Central memory CD8-positive, alpha-beta T cell (primary cell): ENCODE data around the gene AFP.

Source experiments
- ATAC-seq: fragments of 150-1000 bp; cut with Tn5 transposase; replicated peaks from 2 replicates; pipeline ENCODE4 v1.10.0; 2022; ENCODE audit warnings: mild to moderate bottlenecking, moderate FRiP score, moderate number of reproducible peaks; ENCODE audit not compliant: poor library complexity, severe bottlenecking; ENCODE audit errors: extremely low read depth
- DNase-seq, 2 donors: peaks; one replicate each; pipeline ENCODE4 v3.0.0; 2021; ENCODE audit warnings: low spot score in 2 of 2
- H3K27ac Mint-ChIP-seq: one replicate; pipeline ENCODE4 v1.8.0; 2022; ENCODE audit warnings: low read depth, mild to moderate bottlenecking, moderate library complexity, mixed read lengths
- H3K27me3 Mint-ChIP-seq: one replicate; pipeline ENCODE4 v1.8.0; 2022; ENCODE audit warnings: mixed read lengths
- H3K36me3 Mint-ChIP-seq: one replicate; pipeline ENCODE4 v1.8.0; 2022; ENCODE audit warnings: mild to moderate bottlenecking, moderate library complexity, mixed read lengths; ENCODE audit not compliant: insufficient read depth
- H3K4me1 Mint-ChIP-seq: one replicate; pipeline ENCODE4 v1.8.0; 2022; ENCODE audit warnings: mixed read lengths
- H3K4me3 Mint-ChIP-seq: one replicate; pipeline ENCODE4 v1.8.0; 2022; ENCODE audit warnings: mild to moderate bottlenecking, moderate library complexity, mixed read lengths
- H3K9me3 Mint-ChIP-seq: one replicate; pipeline ENCODE4 v1.8.0; 2022; ENCODE audit warnings: mixed read lengths

Gene AFP

GRCh38 chr4:73434311-73434710, 1.7 kb upstream of the AFP start:
- no peaks in the 10 kb centered on the region for H3K9me3 Mint-ChIP-seq
- no peak for DNase-seq
- no peak overlapping the region for H3K27ac Mint-ChIP-seq

GRCh38 chr4:73436674-73437557, 895 bp downstream of the AFP start:
- Mint-ChIP-seq H3K4me3 (no peak overlapping the region), H3K27ac (no peak overlapping the region), H3K36me3 (no peaks in the 10 kb centered on the region), H3K9me3 (no peaks in the 10 kb centered on the region), H3K4me1 (no peaks in the 10 kb centered on the region), H3K27me3 (peaks cover 17% of the 10 kb centered on the region)
- no peak for DNase-seq
- ATAC-seq: no peak

More at GRCh38 chr4:73434311-73434710, 1.7 kb upstream of the AFP start:
- H3K4me3 Mint-ChIP-seq: no peak overlapping the region
- no peaks in the 10 kb centered on the region for H3K4me1 Mint-ChIP-seq
- peaks cover 9% of the 10 kb centered on the region for H3K27me3 Mint-ChIP-seq
- no peak for ATAC-seq
- no peaks in the 10 kb centered on the region for H3K36me3 Mint-ChIP-seq

DNA sequence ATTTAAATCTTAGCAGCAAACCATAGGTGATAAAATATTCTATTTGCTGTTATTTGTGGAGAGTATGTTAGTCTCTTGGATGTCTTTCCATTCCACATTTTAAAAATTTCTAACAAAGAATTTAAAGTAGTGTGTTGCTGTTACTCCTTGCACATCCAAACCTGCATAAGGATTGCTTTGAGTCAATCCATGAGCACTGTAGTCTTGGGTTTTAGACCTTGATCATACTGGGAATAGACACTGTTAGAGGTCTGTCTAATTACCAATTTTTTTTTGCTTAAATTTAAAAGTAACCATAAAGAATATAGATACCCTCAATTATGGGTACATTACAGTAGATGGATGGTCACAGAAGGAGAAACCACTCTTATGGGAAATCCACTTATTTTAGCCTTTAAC, 1.5 kb downstream of the AFP start:
- no peak overlapping the region for H3K4me3 Mint-ChIP-seq
- H3K27me3 Mint-ChIP-seq: peaks cover 20% of the 10 kb centered on the region
- H3K4me1 Mint-ChIP-seq: no peaks in the 10 kb centered on the region
- ATAC-seq: no peak
- H3K9me3 Mint-ChIP-seq: no peaks in the 10 kb centered on the region
- DNase-seq: no peak
- H3K27ac Mint-ChIP-seq: no peak overlapping the region
- H3K36me3 Mint-ChIP-seq: no peaks in the 10 kb centered on the region

DNA sequence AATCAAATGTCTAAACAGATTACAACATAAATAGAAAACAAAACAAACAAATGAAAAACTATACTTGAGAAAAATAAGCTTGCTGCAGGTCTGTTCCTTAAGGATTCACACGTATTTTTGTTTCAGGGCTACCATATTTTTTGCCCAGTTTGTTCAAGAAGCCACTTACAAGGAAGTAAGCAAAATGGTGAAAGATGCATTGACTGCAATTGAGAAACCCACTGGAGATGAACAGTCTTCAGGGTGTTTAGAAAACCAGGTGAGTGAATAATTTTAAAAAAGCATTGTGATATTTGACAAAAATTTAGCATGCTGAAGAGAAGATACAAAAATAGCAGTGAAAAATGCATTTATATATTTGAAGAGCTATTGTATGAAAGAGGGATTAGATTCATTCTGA, 2.0 kb downstream of the AFP start:
- Mint-ChIP-seq H3K4me1 (no peaks in the 10 kb centered on the region), H3K4me3 (no peak overlapping the region), H3K27ac (no peak overlapping the region), H3K27me3 (peaks cover 16% of the 10 kb centered on the region), H3K36me3 (no peaks in the 10 kb centered on the region), H3K9me3 (no peaks in the 10 kb centered on the region)
- no peak for ATAC-seq
- no peak for DNase-seq

- Mint-ChIP-seq H3K27ac (no peak overlapping the region), H3K27me3 (peaks cover 11% of the 10 kb centered on the region), H3K36me3 (no peaks in the 10 kb centered on the region), H3K4me3 (no peak overlapping the region), H3K4me1 (no peaks in the 10 kb centered on the region), H3K9me3 (no peaks in the 10 kb centered on the region)
- DNase-seq (no peak), ATAC-seq (no peak)
Measured at GRCh38 chr4:73438582-73439215, 2.7 kb downstream of the AFP start.

DNA sequence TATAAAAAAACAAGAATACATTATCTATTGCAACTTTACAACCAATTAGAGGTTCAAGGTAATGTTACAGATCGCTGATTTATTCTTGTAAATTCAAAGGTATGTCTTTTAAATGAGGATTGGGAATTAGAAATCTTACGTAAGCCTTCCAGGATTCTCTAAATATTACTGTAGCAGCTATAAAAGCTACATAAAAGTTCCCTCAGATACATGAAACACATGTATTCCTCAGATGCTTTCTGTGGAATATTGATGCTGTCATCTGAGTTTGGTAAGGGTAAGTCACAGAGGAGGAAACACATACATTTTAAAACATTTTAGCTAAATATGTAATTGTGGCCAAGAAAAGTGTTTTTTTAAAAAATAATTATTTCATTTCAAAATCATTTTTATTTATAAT, 3.4 kb downstream of the AFP start:
- Mint-ChIP-seq H3K36me3 (no peaks in the 10 kb centered on the region), H3K27ac (no peak overlapping the region), H3K4me1 (no peaks in the 10 kb centered on the region), H3K27me3 (peaks cover 11% of the 10 kb centered on the region), H3K4me3 (no peak overlapping the region), H3K9me3 (no peaks in the 10 kb centered on the region)
- no peak for DNase-seq
- no peak for ATAC-seq

- Mint-ChIP-seq H3K36me3 (no peaks in the 10 kb centered on the region), H3K4me1 (no peaks in the 10 kb centered on the region), H3K9me3 (no peaks in the 10 kb centered on the region), H3K27me3 (peaks cover 11% of the 10 kb centered on the region), H3K27ac (no peak overlapping the region), H3K4me3 (no peak overlapping the region)
- ATAC-seq (no peak), DNase-seq (no peak)
Measured at GRCh38 chr4:73439991-73440390, 4.0 kb downstream of the AFP start.

DNA sequence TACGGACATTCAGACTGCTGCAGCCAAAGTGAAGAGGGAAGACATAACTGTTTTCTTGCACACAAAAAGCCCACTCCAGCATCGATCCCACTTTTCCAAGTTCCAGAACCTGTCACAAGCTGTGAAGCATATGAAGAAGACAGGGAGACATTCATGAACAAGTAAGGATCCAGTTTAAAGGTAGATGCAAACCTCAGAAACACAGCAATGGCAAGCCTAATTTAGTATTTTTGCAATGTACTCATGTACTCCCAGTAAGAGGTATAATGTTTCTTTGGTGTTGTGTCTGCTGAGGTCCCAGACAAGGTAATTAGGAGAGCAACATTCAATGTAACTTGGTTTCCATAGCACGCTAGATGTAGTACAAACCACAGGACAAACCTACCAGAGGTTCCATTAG, 4.6 kb downstream of the AFP start:
- DNase-seq: no peak

GRCh38 chr4:73442275-73442674, 6.3 kb downstream of the AFP start:
- Mint-ChIP-seq H3K27me3 (peaks cover 11% of the 10 kb centered on the region), H3K4me3 (no peak overlapping the region), H3K27ac (no peak overlapping the region), H3K9me3 (no peaks in the 10 kb centered on the region), H3K4me1 (no peaks in the 10 kb centered on the region), H3K36me3 (no peaks in the 10 kb centered on the region)
- ATAC-seq (no peak), DNase-seq (no peak)

More for the DNA sequence above, 4.6 kb downstream of the AFP start:
- Mint-ChIP-seq H3K27me3 (peaks cover 11% of the 10 kb centered on the region), H3K9me3 (no peaks in the 10 kb centered on the region), H3K4me1 (no peaks in the 10 kb centered on the region), H3K4me3 (no peak overlapping the region), H3K36me3 (no peaks in the 10 kb centered on the region), H3K27ac (no peak overlapping the region)
- no peak for ATAC-seq

DNA sequence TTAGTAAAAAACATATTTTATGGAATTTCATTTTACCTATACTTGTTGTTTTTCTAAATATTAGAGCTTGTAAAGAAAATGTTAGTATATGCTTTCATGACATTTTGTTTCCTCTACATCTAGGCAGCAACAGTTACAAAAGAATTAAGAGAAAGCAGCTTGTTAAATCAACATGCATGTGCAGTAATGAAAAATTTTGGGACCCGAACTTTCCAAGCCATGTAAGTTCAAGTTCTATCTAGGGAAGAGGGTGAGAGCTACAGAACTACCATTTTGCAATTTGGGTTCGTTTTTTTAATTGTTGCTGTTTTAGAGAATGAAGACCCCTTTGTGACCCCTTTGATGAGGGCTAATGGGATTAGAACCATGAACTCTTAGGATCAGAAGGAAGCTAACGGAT, 7.2 kb downstream of the AFP start:
- Mint-ChIP-seq H3K9me3 (no peaks in the 10 kb centered on the region), H3K4me1 (no peaks in the 10 kb centered on the region), H3K27ac (no peak overlapping the region), H3K4me3 (no peak overlapping the region), H3K27me3 (peaks cover 11% of the 10 kb centered on the region), H3K36me3 (no peaks in the 10 kb centered on the region)
- ATAC-seq (no peak), DNase-seq (no peak)

- H3K4me1 Mint-ChIP-seq: no peaks in the 10 kb centered on the region
- H3K27ac Mint-ChIP-seq: no peak overlapping the region
- ATAC-seq: no peak
- no peaks in the 10 kb centered on the region for H3K9me3 Mint-ChIP-seq
- no peak for DNase-seq
- H3K36me3 Mint-ChIP-seq: no peaks in the 10 kb centered on the region
- peaks cover 11% of the 10 kb centered on the region for H3K27me3 Mint-ChIP-seq
- H3K4me3 Mint-ChIP-seq: no peak overlapping the region
Measured at GRCh38 chr4:73445383-73446335, 9.6 kb downstream of the AFP start.

GRCh38 chr4:73446336-73446938, 10.4 kb downstream of the AFP start:
- Mint-ChIP-seq H3K27ac (no peak overlapping the region), H3K36me3 (no peaks in the 10 kb centered on the region), H3K4me1 (no peaks in the 10 kb centered on the region), H3K4me3 (no peak overlapping the region), H3K27me3 (peaks cover 9% of the 10 kb centered on the region), H3K9me3 (no peaks in the 10 kb centered on the region)
- ATAC-seq (no peak), DNase-seq (no peak)
